WTC11 (cell line): Measurements from ENCODE around the gene PRPF8. TPM values are rescaled to one million over a fixed set of nuclear protein-coding genes. Genes with fewer than 3 reads are reported as not detected.

Source experiments
- ATAC-seq: fragments of 200-7000 bp; cut with Tn5 transposase; 2 replicates; pipeline ENCODE4 v1.10.0; 2021; ENCODE audit warnings: mild to moderate bottlenecking, moderate library complexity
- CTCF ChIA-PET: fragments of 300-600 bp; sonication (Branson Sonifier 250); formaldehyde crosslinking; loops from one replicate; lab custom pipeline; 2021; ENCODE audit warnings: antibody characterized with exemption; lab: Charles Lee
- POLR2A ChIA-PET: fragments of 350-600 bp; sonication (Branson Sonifier 250); formaldehyde crosslinking; loops from one replicate; lab custom pipeline; 2021; ENCODE audit warnings: antibody characterized with exemption; lab: Charles Lee
- DNase-seq: peaks from one replicate; pipeline ENCODE4 v3.0.0; 2021; ENCODE audit warnings: low spot score
- H3K27ac Mint-ChIP-seq: 2 replicates; pipeline ENCODE4 v1.8.0; 2021; ENCODE audit warnings: mixed read lengths
- H3K27me3 Mint-ChIP-seq: 2 replicates; pipeline ENCODE4 v1.8.0; 2021; ENCODE audit warnings: low read depth, mild to moderate bottlenecking, moderate library complexity, mixed read lengths
- H3K36me3 Mint-ChIP-seq: 2 replicates; pipeline ENCODE4 v1.8.0; 2021; ENCODE audit warnings: mixed read lengths
- H3K4me1 Mint-ChIP-seq: 2 replicates; pipeline ENCODE4 v1.8.0; 2022; ENCODE audit warnings: mixed read lengths
- H3K4me3 Mint-ChIP-seq: 2 replicates; pipeline ENCODE4 v1.8.0; 2021; ENCODE audit warnings: mild to moderate bottlenecking, moderate library complexity, mixed read lengths
- H3K9me3 Mint-ChIP-seq: 2 replicates; pipeline ENCODE4 v1.8.0; 2021; ENCODE audit warnings: mixed read lengths
- ATF2 ChIP-seq: sonication (generic); formaldehyde crosslinking; IDR thresholded peaks from 2 replicates; pipeline ENCODE4 v1.8.1; 2022; ENCODE audit warnings: low read depth, missing genetic modification reagents, borderline replicate concordance
- ATF6 ChIP-seq: sonication (generic); formaldehyde crosslinking; IDR thresholded peaks from 2 replicates; pipeline ENCODE4 v1.8.1; 2023; ENCODE audit warnings: mild to moderate bottlenecking, missing genetic modification reagents
- ETV6 ChIP-seq: sonication (generic); formaldehyde crosslinking; IDR thresholded peaks from 2 replicates; pipeline ENCODE4 v1.8.1; 2022; ENCODE audit warnings: mild to moderate bottlenecking, missing genetic modification reagents
- FOXK1 ChIP-seq: sonication (generic); formaldehyde crosslinking; IDR thresholded peaks from 2 replicates; pipeline ENCODE4 v1.8.0; 2022; ENCODE audit warnings: mild to moderate bottlenecking, moderate library complexity, missing genetic modification reagents
- GABPB1 ChIP-seq: sonication (generic); formaldehyde crosslinking; IDR thresholded peaks from 2 replicates; pipeline ENCODE4 v1.8.1; 2023; ENCODE audit warnings: mild to moderate bottlenecking, missing genetic modification reagents
- JAZF1 ChIP-seq: fragments of 250-450 bp; sonication (Bioruptor Pico); IDR thresholded peaks from 2 replicates; pipeline ENCODE4 v1.9.0; 2021; ENCODE audit warnings: moderate library complexity, mild to moderate bottlenecking, inconsistent platforms
- MLX ChIP-seq: sonication (generic); formaldehyde crosslinking; IDR thresholded peaks from 2 replicates; pipeline ENCODE4 v1.8.1; 2023; ENCODE audit warnings: mild to moderate bottlenecking, missing genetic modification reagents, moderate library complexity
- MXD4 ChIP-seq: fragments of 250-450 bp; sonication (Bioruptor Pico); IDR thresholded peaks from 2 replicates; pipeline ENCODE4 v1.8.0; 2021; ENCODE audit warnings: mild to moderate bottlenecking, moderate library complexity, borderline replicate concordance
- MYBL2 ChIP-seq: sonication (generic); formaldehyde crosslinking; IDR thresholded peaks from 2 replicates; pipeline ENCODE4 v1.8.1; 2023; ENCODE audit warnings: mild to moderate bottlenecking, moderate library complexity, missing genetic modification reagents
- NFATC4 ChIP-seq: fragments of 250-450 bp; sonication (Bioruptor Pico); IDR thresholded peaks from 2 replicates; pipeline ENCODE4 v1.9.0; 2021; ENCODE audit warnings: mild to moderate bottlenecking
- PRDM15 ChIP-seq: sonication (generic); formaldehyde crosslinking; IDR thresholded peaks from 2 replicates; pipeline ENCODE4 v1.8.0; 2022; ENCODE audit warnings: missing genetic modification reagents
- SMAD3 ChIP-seq: sonication (generic); formaldehyde crosslinking; IDR thresholded peaks from 2 replicates; pipeline ENCODE4 v1.8.0; 2022; ENCODE audit warnings: missing genetic modification reagents, mild to moderate bottlenecking, borderline replicate concordance
- SMAD4 ChIP-seq: sonication (generic); formaldehyde crosslinking; IDR thresholded peaks from 2 replicates; pipeline ENCODE4 v1.8.0; 2022; ENCODE audit warnings: mild to moderate bottlenecking, missing genetic modification reagents
- ZNF416 ChIP-seq: fragments of 250-450 bp; sonication (Bioruptor Pico); IDR thresholded peaks from 2 replicates; pipeline ENCODE4 v1.9.0; 2021; ENCODE audit warnings: mild to moderate bottlenecking, inconsistent platforms
- ZNF423 ChIP-seq: fragments of 250-450 bp; sonication (Bioruptor Pico); IDR thresholded peaks from 2 replicates; pipeline ENCODE4 v2.1.2; 2022; ENCODE audit warnings: mild to moderate bottlenecking, moderate library complexity
- total RNA-seq: library from RNA; stranded (reverse); gene quantifications from 3 replicates; pipeline ENCODE4 v1.2.3, GENCODE V29; 2021
- TF ChIP-seq, protein P1 (sequence below): sonication (generic); formaldehyde crosslinking; IDR thresholded peaks from 2 replicates; pipeline ENCODE4 v1.8.0; 2023; ENCODE audit warnings: mild to moderate bottlenecking, missing genetic modification reagents
- TF ChIP-seq, protein P2 (sequence below): sonication (generic); formaldehyde crosslinking; IDR thresholded peaks from 2 replicates; pipeline ENCODE4 v1.8.1; 2022; ENCODE audit warnings: mild to moderate bottlenecking, moderate library complexity, missing genetic modification reagents
- TF ChIP-seq, protein P3 (sequence below): fragments of 250-450 bp; sonication (Bioruptor Pico); IDR thresholded peaks from 2 replicates; pipeline ENCODE4 v1.9.0; 2021; ENCODE audit warnings: moderate library complexity, mild to moderate bottlenecking, inconsistent platforms, borderline replicate concordance
- TF ChIP-seq, protein P4 (sequence below): sonication (generic); formaldehyde crosslinking; IDR thresholded peaks from 2 replicates; pipeline ENCODE4 v1.8.1; 2023; ENCODE audit warnings: mild to moderate bottlenecking, moderate library complexity, missing genetic modification reagents

Gene PRPF8
- total RNA-seq, 1 experiment from 2014 or later = 388 TPM

- no peak for DNase-seq
- ATAC-seq = no peak
- Mint-ChIP-seq H3K4me1 (peaks cover 18% of the 10 kb centered on the region), H3K9me3 (no peaks in the 10 kb centered on the region), H3K27ac (peak overlapping the region; percentile 99), H3K27me3 (no peaks in the 10 kb centered on the region; the same call in 1 of the 2 replicates), H3K4me3 (peak overlapping the region; percentile 93), H3K36me3 (no peaks in the 10 kb centered on the region)
- ChIA-PET POLR2A (no interaction called here), CTCF (interaction anchor here (1.2 to 2.6 kb wide), 3 partner anchors 52 to 144 kb away, joined by 4 to 18 read pairs (median 11); partner anchors contain the start of gene RILP)
- TF ChIP-seq NFATC4 (CRISPR knock-in tag) = no peak
- no peak for TF ChIP-seq MLX (CRISPR knock-in tag)
- TF ChIP-seq ZNF416 (CRISPR knock-in tag) = no peak
- TF ChIP-seq FOXK1 (CRISPR knock-in tag) = no peak
- no peak for TF ChIP-seq GABPB1 (CRISPR knock-in tag)
- TF ChIP-seq ZNF423 = no peak
- TF ChIP-seq ATF6 (CRISPR knock-in tag) = no peak
- no peak for TF ChIP-seq PRDM15
- TF ChIP-seq SMAD4 (CRISPR knock-in tag) = no peak
- no peak for TF ChIP-seq JAZF1 (CRISPR knock-in tag)
- TF ChIP-seq, protein P1, sequence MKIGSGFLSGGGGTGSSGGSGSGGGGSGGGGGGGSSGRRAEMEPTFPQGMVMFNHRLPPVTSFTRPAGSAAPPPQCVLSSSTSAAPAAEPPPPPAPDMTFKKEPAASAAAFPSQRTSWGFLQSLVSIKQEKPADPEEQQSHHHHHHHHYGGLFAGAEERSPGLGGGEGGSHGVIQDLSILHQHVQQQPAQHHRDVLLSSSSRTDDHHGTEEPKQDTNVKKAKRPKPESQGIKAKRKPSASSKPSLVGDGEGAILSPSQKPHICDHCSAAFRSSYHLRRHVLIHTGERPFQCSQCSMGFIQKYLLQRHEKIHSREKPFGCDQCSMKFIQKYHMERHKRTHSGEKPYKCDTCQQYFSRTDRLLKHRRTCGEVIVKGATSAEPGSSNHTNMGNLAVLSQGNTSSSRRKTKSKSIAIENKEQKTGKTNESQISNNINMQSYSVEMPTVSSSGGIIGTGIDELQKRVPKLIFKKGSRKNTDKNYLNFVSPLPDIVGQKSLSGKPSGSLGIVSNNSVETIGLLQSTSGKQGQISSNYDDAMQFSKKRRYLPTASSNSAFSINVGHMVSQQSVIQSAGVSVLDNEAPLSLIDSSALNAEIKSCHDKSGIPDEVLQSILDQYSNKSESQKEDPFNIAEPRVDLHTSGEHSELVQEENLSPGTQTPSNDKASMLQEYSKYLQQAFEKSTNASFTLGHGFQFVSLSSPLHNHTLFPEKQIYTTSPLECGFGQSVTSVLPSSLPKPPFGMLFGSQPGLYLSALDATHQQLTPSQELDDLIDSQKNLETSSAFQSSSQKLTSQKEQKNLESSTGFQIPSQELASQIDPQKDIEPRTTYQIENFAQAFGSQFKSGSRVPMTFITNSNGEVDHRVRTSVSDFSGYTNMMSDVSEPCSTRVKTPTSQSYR (CRISPR knock-in tag) = no peak
- no peak for TF ChIP-seq MYBL2 (CRISPR knock-in tag)
- no peak for TF ChIP-seq ETV6 (CRISPR knock-in tag)
- TF ChIP-seq, protein P2, sequence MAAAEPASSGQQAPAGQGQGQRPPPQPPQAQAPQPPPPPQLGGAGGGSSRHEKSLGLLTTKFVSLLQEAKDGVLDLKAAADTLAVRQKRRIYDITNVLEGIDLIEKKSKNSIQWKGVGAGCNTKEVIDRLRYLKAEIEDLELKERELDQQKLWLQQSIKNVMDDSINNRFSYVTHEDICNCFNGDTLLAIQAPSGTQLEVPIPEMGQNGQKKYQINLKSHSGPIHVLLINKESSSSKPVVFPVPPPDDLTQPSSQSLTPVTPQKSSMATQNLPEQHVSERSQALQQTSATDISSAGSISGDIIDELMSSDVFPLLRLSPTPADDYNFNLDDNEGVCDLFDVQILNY (CRISPR knock-in tag) = no peak
- TF ChIP-seq, protein P3, sequence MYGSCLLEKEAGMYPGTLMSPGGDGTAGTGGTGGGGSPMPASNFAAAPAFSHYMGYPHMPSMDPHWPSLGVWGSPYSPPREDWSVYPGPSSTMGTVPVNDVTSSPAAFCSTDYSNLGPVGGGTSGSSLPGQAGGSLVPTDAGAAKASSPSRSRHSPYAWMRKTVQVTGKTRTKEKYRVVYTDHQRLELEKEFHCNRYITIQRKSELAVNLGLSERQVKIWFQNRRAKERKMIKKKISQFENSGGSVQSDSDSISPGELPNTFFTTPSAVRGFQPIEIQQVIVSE (CRISPR knock-in tag) = no peak
- no peak for TF ChIP-seq MXD4 (CRISPR knock-in tag)
- TF ChIP-seq SMAD3 = no peak
- TF ChIP-seq ATF2 (CRISPR knock-in tag) = no peak
- TF ChIP-seq, protein P4, sequence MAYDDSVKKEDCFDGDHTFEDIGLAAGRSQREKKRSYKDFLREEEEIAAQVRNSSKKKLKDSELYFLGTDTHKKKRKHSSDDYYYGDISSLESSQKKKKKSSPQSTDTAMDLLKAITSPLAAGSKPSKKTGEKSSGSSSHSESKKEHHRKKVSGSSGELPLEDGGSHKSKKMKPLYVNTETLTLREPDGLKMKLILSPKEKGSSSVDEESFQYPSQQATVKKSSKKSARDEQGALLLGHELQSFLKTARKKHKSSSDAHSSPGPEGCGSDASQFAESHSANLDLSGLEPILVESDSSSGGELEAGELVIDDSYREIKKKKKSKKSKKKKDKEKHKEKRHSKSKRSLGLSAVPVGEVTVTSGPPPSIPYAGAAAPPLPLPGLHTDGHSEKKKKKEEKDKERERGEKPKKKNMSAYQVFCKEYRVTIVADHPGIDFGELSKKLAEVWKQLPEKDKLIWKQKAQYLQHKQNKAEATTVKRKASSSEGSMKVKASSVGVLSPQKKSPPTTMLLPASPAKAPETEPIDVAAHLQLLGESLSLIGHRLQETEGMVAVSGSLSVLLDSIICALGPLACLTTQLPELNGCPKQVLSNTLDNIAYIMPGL = no peak
These were observed 33.9 kb upstream of the PRPF8 start for GRCh38 chr17:1718362-1719165.
